ENCODE data around the gene TBCD.
"Not testable (repeated sequence)": the region's sequence is repeated elsewhere in the genome, so short reads cannot be mapped to it uniquely, and the experiment has no call there.

TBCD gene

DNA sequence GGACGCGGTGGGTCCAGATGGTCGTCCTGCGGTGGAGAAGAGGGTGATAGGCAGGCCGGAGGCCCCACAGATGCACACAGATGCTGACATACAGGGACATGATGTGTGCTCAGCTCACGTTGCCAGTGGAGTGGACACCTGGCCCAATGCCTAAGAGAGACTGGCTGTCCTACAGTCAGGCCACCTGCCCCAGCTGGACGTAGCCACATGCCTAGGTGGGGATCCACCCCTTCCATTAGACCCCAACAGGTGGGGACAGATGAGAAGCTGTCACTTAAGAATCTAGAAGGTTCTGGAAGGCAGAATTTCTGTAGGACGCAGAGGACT lies 205.6 kb downstream of the TBCD start:
- H3K4me3 ChIP-seq (ENCODE audit: low read length) = no peak overlapping the region
- no peaks in the 10 kb centered on the region for H3K36me3 ChIP-seq (ENCODE audit: control insufficient read depth, insufficient read depth, low read length, severe bottlenecking)
- H3K9ac ChIP-seq (ENCODE audit: low read length) = no peak overlapping the region
- no peaks in the 10 kb centered on the region for H3K27me3 ChIP-seq (replicated peaks; ENCODE audit: control insufficient read depth, insufficient read depth, low read length)
- no peak for DNase-seq (ENCODE audit: low read depth)
- peaks cover 7% of the 10 kb centered on the region for H3K9me3 ChIP-seq (ENCODE audit: control insufficient read depth, low read length)
- H3K4me1 ChIP-seq (ENCODE audit: control insufficient read depth, insufficient read depth, low read length) = no peaks in the 10 kb centered on the region

DNA sequence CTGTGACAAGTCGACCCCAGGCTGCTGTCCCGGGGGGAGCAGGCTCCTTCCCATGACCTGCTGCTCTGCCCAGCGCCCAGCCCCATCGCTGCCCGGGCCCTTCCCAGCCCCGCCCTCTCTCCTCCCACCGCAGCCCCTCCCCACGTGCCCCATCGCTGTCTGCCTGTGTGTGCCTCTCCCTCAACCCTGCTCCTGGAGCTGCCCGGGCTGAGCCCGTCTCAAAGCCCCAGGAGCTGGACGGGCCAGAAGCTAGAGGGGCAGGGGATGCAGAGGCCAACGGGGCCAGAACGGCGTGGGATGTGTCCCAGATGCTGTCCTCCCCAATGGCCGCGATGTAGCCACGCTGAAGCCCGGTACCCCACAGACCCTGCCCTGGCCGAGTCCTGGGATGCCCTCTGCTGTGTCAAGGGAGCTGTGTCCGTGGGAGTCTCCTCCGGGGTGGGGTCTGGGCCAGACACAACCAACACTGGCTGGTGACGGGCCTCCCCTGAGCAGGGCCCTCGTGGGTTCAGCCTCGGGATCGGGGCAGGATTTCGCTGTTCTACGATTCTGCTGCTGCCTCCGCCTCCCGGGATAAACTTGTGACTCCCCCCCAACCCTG lies 206.2 kb downstream of the TBCD start:
- no peak overlapping the region for H3K4me3 ChIP-seq (ENCODE audit: low read length)
- DNase-seq (ENCODE audit: low read depth) = no peak
- no peak overlapping the region for H3K9ac ChIP-seq (ENCODE audit: low read length)
- no peaks in the 10 kb centered on the region for H3K36me3 ChIP-seq (ENCODE audit: control insufficient read depth, insufficient read depth, low read length, severe bottlenecking)
- no peaks in the 10 kb centered on the region for H3K27me3 ChIP-seq (replicated peaks; ENCODE audit: control insufficient read depth, insufficient read depth, low read length)
- peaks cover 7% of the 10 kb centered on the region for H3K9me3 ChIP-seq (ENCODE audit: control insufficient read depth, low read length)
- no peaks in the 10 kb centered on the region for H3K4me1 ChIP-seq (ENCODE audit: control insufficient read depth, insufficient read depth, low read length)

DNA sequence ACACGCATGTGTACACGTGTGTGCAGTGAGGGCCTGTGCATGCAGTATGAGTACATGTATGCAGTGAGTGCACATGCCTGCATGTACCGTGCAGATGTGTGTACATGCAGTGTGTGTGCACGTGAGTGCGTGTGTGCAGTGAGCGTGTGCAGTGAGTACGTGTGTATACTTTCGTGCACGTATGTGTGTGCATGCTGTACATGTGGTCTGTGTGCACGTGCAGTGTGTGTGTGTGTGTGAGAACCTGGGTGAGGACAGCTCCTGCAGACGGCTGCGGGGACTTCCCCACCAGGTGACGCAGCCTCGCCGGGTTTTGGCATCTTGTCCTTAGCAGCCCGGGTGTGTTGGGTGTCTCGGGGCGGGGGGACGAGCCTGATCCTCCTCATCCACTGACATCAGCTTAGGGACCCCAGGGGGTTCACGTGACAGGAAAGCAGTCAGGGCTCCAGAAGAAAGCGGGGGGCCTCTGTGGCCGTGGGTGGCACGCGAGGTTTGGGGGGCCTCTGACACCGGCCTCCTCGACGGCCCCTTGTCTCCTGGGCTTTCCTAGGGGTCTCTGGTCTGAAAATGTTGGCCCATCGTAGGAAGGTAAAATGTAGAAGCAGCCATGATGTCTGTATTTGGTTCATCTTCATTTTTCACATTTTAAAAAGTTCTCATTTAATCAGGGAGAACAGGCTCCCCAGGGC lies 207.5 kb downstream of the TBCD start:
- Histone ChIP-seq H3K9me3 (ENCODE audit: control insufficient read depth, low read length) (peaks cover 7% of the 10 kb centered on the region), H3K4me1 (ENCODE audit: control insufficient read depth, insufficient read depth, low read length) (peaks cover 4% of the 10 kb centered on the region), H3K27me3 (replicated peaks; ENCODE audit: control insufficient read depth, insufficient read depth, low read length) (no peaks in the 10 kb centered on the region), H3K9ac (ENCODE audit: low read length) (no peak overlapping the region), H3K36me3 (ENCODE audit: control insufficient read depth, insufficient read depth, low read length, severe bottlenecking) (no peaks in the 10 kb centered on the region), H3K4me3 (ENCODE audit: low read length) (no peak overlapping the region)
- DNase-seq (ENCODE audit: low read depth) = no peak

DNA sequence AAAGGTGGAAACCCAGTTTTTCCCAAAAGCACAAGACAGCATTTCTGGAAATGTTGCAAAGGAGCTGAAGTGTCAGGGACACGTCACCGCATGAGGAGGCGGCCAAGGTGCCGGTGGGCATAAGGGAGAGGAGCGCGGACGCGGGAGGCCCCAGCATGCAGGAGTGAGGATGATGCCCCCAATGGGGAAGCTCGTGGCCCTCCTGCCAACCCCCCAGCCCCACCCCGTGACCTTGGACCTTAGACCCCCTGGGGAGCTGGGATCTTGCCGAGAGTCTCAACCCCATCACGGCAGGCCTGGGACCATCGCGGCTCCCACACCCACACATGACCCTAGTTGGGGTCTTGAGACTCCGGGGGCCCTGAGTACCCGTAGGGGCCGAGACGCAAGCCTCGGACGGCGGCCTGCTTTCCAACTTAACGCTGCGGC lies 208.1 kb downstream of the TBCD start:
- Histone ChIP-seq H3K36me3 (ENCODE audit: control insufficient read depth, insufficient read depth, low read length, severe bottlenecking) (no peaks in the 10 kb centered on the region), H3K4me3 (ENCODE audit: low read length) (no peak overlapping the region), H3K27me3 (replicated peaks; ENCODE audit: control insufficient read depth, insufficient read depth, low read length) (no peaks in the 10 kb centered on the region), H3K9me3 (ENCODE audit: control insufficient read depth, low read length) (peaks cover 6% of the 10 kb centered on the region), H3K4me1 (ENCODE audit: control insufficient read depth, insufficient read depth, low read length) (peaks cover 4% of the 10 kb centered on the region), H3K9ac (ENCODE audit: low read length) (no peak overlapping the region)
- DNase-seq (ENCODE audit: low read depth) = no peak

DNA sequence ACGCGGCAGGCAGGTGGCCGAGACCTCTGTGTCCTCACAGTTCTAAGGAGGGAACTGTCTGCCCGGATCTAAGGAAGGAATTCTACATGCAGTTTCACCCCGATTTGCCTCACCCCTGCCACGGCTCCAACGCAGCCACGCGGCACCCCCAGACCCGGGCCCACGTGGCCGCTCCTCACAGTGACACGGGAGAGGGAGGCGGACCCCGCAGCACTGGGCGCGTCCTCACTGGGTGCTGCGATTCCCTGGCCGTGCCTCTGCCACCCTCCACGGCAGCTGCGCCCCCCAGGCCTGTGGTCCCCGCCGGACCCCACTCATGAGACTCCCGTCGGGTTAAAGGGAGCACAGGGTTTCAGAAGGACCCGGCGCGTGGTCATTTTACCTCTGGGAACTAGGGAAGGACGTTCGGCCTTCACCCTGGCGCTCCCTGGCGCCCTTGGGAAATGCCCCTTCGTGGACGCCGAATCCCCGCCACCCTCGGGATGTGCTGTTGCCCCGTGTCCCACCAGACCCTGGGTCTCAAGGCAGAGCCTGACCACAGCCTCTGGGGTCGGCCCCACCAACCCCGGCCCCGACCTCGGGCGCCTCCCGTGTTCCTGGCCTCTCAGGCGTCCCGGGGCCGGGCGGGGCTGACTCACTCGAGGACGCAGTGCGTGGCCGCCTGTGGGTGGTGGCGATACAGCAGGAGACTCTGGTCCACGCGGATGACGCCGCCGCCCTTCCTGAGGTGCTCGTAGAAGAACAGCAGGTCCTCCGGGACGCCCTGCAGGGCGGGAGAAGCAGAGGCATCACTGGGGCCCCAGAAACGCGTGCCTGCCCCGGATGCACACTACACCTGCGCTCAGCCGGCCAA lies 208.8 kb downstream of the TBCD start:
- H3K27me3 ChIP-seq (replicated peaks; ENCODE audit: control insufficient read depth, insufficient read depth, low read length) = no peaks in the 10 kb centered on the region

DNA sequence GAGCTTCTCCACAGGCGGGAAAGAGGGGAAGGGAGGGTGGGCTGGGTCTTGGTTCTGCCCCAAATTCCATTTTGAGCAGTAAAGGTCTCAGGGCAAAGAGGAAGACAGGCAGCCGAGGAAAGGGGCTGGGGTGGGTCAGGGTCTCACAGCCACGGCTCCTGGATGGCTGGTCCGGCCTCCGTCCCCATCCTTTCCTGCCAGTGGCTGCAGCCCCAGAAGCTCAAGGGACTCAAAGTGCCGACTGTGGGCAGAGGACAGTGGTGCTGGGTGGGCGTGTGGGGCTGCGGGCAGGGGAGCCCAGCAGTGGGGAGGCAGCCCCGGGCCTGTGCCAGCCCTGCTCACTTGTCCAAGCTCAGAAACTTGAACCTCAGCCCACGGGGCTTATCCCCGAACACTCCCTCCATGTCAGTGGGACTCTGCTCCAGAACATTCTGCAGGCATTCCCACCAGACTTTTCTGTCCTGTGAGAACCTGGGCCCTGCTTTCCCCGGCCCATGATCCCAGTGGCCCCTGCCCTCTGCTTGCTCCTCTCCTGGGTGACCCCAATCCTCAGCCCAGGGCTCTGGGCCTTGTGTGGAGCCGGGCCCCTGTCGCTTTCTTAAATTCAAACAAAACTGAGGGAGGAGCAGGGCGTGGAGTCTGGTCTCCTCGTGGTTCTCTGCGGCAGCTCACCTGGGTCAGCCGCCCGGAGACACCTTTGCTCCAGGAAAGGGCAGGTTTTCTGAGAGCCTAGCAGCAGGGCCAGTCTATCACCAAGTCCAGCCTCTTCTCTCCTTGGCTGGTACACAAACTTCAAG lies 209.7 kb downstream of the TBCD start:
- no peak for DNase-seq (ENCODE audit: low read depth)
- H3K9ac ChIP-seq (ENCODE audit: low read length) = no peak overlapping the region

More for the DNA sequence above, 208.8 kb downstream of the TBCD start:
- H3K4me3 ChIP-seq (ENCODE audit: low read length) = no peak overlapping the region
- no peak for DNase-seq (ENCODE audit: low read depth)
- H3K4me1 ChIP-seq (ENCODE audit: control insufficient read depth, insufficient read depth, low read length) = peaks cover 4% of the 10 kb centered on the region
- H3K36me3 ChIP-seq (ENCODE audit: control insufficient read depth, insufficient read depth, low read length, severe bottlenecking) = no peaks in the 10 kb centered on the region
- H3K9ac ChIP-seq (ENCODE audit: low read length) = no peak overlapping the region
- no peaks in the 10 kb centered on the region for H3K9me3 ChIP-seq (ENCODE audit: control insufficient read depth, low read length)

DNA sequence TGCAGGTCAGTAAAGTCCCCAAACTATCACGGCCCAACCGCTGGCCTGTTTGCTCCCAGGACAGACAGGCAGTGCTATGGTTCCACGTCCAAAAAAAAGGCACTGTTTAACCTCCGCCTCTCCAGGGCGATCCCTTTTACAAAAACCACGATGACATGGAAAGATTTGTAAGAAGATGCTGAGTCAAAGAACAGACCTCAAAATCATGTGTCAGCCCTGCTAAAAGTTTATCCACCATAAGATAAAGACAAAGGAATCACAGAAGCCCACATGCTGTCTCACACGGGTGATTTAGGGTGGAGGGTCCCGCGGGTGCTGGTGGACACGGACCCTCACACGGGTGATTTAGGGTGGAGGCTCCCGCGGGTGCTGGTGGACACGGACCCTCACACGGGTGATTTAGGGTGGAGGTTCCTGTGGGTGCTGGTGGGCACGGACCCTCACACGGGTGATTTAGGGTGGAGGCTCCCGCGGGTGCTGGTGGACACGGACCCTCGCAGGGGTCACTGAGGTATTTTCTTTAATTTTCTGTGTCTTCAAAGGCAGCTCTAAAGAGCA lies 210.4 kb downstream of the TBCD start:
- DNase-seq (ENCODE audit: low read depth) = peak; percentile 8

More for the DNA sequence above, 209.7 kb downstream of the TBCD start:
- no peak overlapping the region for H3K4me3 ChIP-seq (ENCODE audit: low read length)
- no peaks in the 10 kb centered on the region for H3K27me3 ChIP-seq (replicated peaks; ENCODE audit: control insufficient read depth, insufficient read depth, low read length)
- H3K9me3 ChIP-seq (ENCODE audit: control insufficient read depth, low read length) = no peaks in the 10 kb centered on the region
- no peaks in the 10 kb centered on the region for H3K36me3 ChIP-seq (ENCODE audit: control insufficient read depth, insufficient read depth, low read length, severe bottlenecking)
- H3K4me1 ChIP-seq (ENCODE audit: control insufficient read depth, insufficient read depth, low read length) = peaks cover 4% of the 10 kb centered on the region

DNA sequence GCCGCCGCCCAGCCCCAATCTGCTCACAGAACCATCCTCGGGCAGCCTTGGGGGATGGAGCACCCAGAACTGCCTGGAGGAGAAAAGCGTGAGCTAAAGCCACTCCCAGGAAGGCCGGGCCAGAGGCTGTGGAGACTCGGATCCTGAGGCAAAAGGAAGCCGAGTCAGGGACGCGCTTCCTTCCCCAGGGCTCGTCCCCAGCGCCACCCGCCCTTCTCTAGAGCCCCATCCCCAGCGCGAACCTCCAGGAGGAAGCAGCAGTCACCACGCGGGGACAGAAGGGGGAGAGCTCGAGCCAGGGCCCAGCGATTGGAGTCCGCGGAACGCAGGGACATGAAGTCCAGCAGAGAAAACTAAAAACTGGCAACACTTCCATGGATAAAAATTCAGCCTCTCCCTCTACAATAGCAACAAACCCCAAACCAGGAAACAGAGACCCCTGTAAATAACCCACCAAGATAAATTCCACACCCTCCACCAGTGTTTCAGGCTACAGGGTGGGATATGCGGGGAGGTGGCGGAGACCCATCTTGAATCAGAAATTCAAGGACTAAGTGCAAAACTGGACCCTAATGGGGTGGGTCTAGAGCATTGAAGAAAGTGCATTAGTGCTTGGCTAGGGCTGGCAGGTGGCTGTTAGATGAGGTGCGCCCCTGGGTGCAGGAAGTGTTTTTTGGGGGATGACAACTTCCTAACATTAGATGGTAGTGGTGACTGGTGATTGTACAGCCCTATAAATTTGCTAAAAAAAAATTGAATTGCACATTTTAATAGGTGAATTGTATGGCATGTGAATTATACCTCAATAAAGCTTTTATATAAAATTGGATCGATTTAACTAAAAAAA lies 211.5 kb downstream of the TBCD start:
- Histone ChIP-seq H3K27me3 (replicated peaks; ENCODE audit: control insufficient read depth, insufficient read depth, low read length) (no peaks in the 10 kb centered on the region), H3K9me3 (ENCODE audit: control insufficient read depth, low read length) (no peaks in the 10 kb centered on the region), H3K9ac (ENCODE audit: low read length) (peak overlapping the region; percentile 76), H3K4me1 (ENCODE audit: control insufficient read depth, insufficient read depth, low read length) (peaks cover 4% of the 10 kb centered on the region), H3K4me3 (ENCODE audit: low read length) (peak overlapping the region; percentile 68), H3K36me3 (ENCODE audit: control insufficient read depth, insufficient read depth, low read length, severe bottlenecking) (no peaks in the 10 kb centered on the region)
- DNase-seq (ENCODE audit: low read depth) = peak; percentile 91

More for the DNA sequence above, 210.4 kb downstream of the TBCD start:
- H3K27me3 ChIP-seq (replicated peaks; ENCODE audit: control insufficient read depth, insufficient read depth, low read length) = no peaks in the 10 kb centered on the region
- H3K9me3 ChIP-seq (ENCODE audit: control insufficient read depth, low read length) = no peaks in the 10 kb centered on the region
- no peaks in the 10 kb centered on the region for H3K36me3 ChIP-seq (ENCODE audit: control insufficient read depth, insufficient read depth, low read length, severe bottlenecking)
- no peak overlapping the region for H3K4me3 ChIP-seq (ENCODE audit: low read length)
- H3K9ac ChIP-seq (ENCODE audit: low read length) = peak overlapping the region; percentile 76
- peaks cover 4% of the 10 kb centered on the region for H3K4me1 ChIP-seq (ENCODE audit: control insufficient read depth, insufficient read depth, low read length)

DNA sequence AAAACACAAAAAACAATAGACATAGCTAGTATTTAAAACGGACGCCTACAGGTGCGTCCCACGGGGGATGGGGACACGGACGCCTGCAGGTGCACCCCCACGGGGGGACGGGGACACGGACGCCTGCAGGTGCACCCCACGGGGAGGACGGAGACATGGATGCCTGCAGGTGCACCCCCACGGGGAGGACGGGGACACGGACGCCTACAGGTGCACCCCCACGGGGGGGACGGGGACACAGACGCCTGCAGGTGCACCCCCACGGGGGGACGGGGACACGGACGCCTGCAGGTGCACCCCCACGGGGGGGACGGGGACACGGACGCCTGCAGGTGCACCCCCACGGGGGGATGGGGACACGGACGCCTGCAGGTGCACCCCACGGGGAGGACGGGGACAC lies 212.6 kb downstream of the TBCD start:
- not testable (repeated sequence) for H3K9me3 ChIP-seq (ENCODE audit: control insufficient read depth, low read length); DNase-seq (ENCODE audit: low read depth)

DNA sequence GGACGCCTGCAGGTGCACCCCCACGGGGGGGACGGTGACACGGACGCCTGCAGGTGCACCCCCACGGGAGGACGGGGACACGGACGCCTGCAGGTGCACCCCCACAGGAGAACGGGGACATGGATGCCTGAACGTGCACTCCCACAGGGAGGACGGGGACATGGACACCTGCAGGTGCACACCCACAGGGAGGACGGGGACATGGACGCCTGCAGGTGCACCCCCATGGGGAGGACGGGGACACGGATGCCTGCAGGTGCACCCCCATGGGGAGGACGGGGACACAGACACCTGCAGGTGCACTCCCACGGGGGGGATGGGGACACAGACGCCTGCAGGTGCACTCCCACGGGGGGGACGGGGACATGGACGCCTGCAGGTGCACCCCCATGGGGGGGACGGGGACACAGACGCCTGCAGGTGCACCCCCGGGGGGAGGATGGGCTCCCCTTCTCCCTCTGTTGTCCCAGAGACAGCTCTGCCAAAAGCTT lies 213.0 kb downstream of the TBCD start:
- DNase-seq (ENCODE audit: low read depth) = no peak
- Histone ChIP-seq H3K9ac (ENCODE audit: low read length) (no peak overlapping the region), H3K36me3 (ENCODE audit: control insufficient read depth, insufficient read depth, low read length, severe bottlenecking) (no peaks in the 10 kb centered on the region), H3K27me3 (replicated peaks; ENCODE audit: control insufficient read depth, insufficient read depth, low read length) (no peaks in the 10 kb centered on the region), H3K4me1 (ENCODE audit: control insufficient read depth, insufficient read depth, low read length) (peaks cover 4% of the 10 kb centered on the region), H3K9me3 (ENCODE audit: control insufficient read depth, low read length) (no peaks in the 10 kb centered on the region), H3K4me3 (ENCODE audit: low read length) (no peak overlapping the region)

More for the DNA sequence above, 212.6 kb downstream of the TBCD start:
- not testable (repeated sequence) for H3K36me3 ChIP-seq (ENCODE audit: control insufficient read depth, insufficient read depth, low read length, severe bottlenecking); H3K4me3 ChIP-seq (ENCODE audit: low read length); H3K27me3 ChIP-seq (replicated peaks; ENCODE audit: control insufficient read depth, insufficient read depth, low read length); H3K4me1 ChIP-seq (ENCODE audit: control insufficient read depth, insufficient read depth, low read length); H3K9ac ChIP-seq (ENCODE audit: low read length)

Measured in adipocyte (in vitro differentiated cells).